Measurements from ENCODE around the gene PAPSS2.

GRCh38 chr10:87763086-87763861 lies 103.6 kb downstream of the PAPSS2 start:
- no peak for TF ChIP-seq EZH2 (IDR thresholded peaks at IDR 0.05)
- no peak for TF ChIP-seq POLR2AphosphoS5 (IDR thresholded peaks at IDR 0.05; ENCODE audit: borderline replicate concordance, low read depth, low read length)
- no peak for TF ChIP-seq FOXP2 (optimal IDR thresholded peaks at IDR 0.05; ENCODE audit: control extremely low read depth, extremely low read length, insufficient read depth)

All from SK-N-MC (cell line).